HCT116 (cell line): ENCODE measurements around the gene FNDC5.

ENCODE experiments used
- CEBPB ChIP-seq: IDR thresholded peaks from 2 replicates; pipeline ENCODE4 v1.6.1; 2012; ENCODE audit warnings: low read depth
- ELF1 ChIP-seq: IDR thresholded peaks from 2 replicates; pipeline ENCODE4 v1.6.1; 2012; ENCODE audit warnings: low read depth, borderline replicate concordance
- EZH2 ChIP-seq: fragments of 200-600 bp; sonication (generic); IDR thresholded peaks from 2 replicates; pipeline ENCODE4 v1.6.1; 2017; ENCODE audit warnings: antibody characterized with exemption, mixed run types
- EZH2phosphoT487 ChIP-seq: fragments of 200-600 bp; IDR thresholded peaks from 2 replicates; pipeline ENCODE4 v1.6.1; 2018; ENCODE audit warnings: antibody characterized with exemption, borderline replicate concordance
- JUND ChIP-seq: IDR thresholded peaks from 2 replicates; pipeline ENCODE4 v1.6.1; 2012
- POLR2A ChIP-seq: IDR thresholded peaks from 2 replicates; pipeline ENCODE4 v1.7.0; 2011; ENCODE audit warnings: borderline replicate concordance; ENCODE audit not compliant: insufficient read depth, insufficient read length; ENCODE audit errors: extremely low read depth
- POLR2AphosphoS5 ChIP-seq: IDR thresholded peaks from 2 replicates; pipeline ENCODE4 v1.6.1; 2011; ENCODE audit warnings: mild to moderate bottlenecking, low read depth, low read length, moderate library complexity
- SIN3A ChIP-seq: IDR thresholded peaks from 2 replicates; pipeline ENCODE4 v1.6.1; 2012; ENCODE audit warnings: low read depth
- SP1 ChIP-seq: IDR thresholded peaks from 2 replicates; pipeline ENCODE4 v1.6.1; 2012; ENCODE audit warnings: low read depth
- TCF7L2 ChIP-seq: IDR thresholded peaks from 2 replicates; pipeline ENCODE4 v1.7.0; 2011; ENCODE audit warnings: borderline replicate concordance, inconsistent platforms; ENCODE audit not compliant: insufficient read depth, insufficient read length; ENCODE audit errors: extremely low read depth
- TF ChIP-seq, protein P1 (sequence below): IDR thresholded peaks from 2 replicates; pipeline ENCODE4 v1.6.1; 2011; ENCODE audit warnings: mild to moderate bottlenecking, low read length, moderate library complexity; ENCODE audit not compliant: insufficient replicate concordance; ENCODE audit errors: extremely low read depth
- TF ChIP-seq, protein P2 (sequence below): IDR thresholded peaks from 2 replicates; pipeline ENCODE4 v1.6.1; 2012; ENCODE audit warnings: low read depth
- TF ChIP-seq, protein P3 (sequence below), 3 experiments: fragments of 200-600 bp in 1 of 3; sonication (generic) in 1 of 3; IDR thresholded peaks in 2 of 3; conservative IDR thresholded peaks in 1 of 3; 2 replicates each; pipeline ENCODE4 v1.5.1; 2012 to 2017; ENCODE audit warnings: low read depth in 2 of 3, low read length in 2 of 3, antibody characterized with exemption in 1 of 3, borderline replicate concordance in 1 of 3, control low read depth in 1 of 3, mild to moderate bottlenecking in 1 of 3, mixed read lengths in 1 of 3, mixed run types in 1 of 3, moderate library complexity in 1 of 3; ENCODE audit not compliant: insufficient read depth in 1 of 3

DNA sequence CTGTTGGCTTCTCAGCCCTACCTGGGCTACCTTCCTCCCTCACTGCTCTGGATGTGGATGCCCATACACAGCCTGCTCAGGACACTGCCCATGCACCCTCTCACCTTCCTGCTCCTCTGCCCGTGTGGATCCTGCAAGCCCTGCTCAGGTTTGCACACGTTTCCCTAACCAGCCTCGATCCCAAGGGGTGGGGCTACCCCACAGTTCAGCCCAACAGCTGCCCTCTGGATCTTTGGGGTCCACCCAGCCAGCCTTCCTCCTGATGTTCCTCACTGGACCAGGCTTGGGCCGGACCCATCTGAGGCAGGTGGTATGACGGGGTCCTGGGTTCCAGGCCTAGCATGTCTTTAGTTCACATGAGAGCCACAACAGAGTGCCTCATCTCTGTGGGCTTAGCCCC lies 25.7 kb upstream of the FNDC5 start:
- TF ChIP-seq POLR2AphosphoS5 (no peak), SIN3A (no peak), EZH2 (no peak), SP1 (no peak), CEBPB (no peak), POLR2A (no peak), JUND (no peak), ELF1 (no peak), EZH2phosphoT487 (no peak), TCF7L2 (no peak)
- TF ChIP-seq, protein P1, sequence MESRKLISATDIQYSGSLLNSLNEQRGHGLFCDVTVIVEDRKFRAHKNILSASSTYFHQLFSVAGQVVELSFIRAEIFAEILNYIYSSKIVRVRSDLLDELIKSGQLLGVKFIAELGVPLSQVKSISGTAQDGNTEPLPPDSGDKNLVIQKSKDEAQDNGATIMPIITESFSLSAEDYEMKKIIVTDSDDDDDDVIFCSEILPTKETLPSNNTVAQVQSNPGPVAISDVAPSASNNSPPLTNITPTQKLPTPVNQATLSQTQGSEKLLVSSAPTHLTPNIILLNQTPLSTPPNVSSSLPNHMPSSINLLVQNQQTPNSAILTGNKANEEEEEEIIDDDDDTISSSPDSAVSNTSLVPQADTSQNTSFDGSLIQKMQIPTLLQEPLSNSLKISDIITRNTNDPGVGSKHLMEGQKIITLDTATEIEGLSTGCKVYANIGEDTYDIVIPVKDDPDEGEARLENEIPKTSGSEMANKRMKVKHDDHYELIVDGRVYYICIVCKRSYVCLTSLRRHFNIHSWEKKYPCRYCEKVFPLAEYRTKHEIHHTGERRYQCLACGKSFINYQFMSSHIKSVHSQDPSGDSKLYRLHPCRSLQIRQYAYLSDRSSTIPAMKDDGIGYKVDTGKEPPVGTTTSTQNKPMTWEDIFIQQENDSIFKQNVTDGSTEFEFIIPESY, result no peak
- TF ChIP-seq, protein P2, sequence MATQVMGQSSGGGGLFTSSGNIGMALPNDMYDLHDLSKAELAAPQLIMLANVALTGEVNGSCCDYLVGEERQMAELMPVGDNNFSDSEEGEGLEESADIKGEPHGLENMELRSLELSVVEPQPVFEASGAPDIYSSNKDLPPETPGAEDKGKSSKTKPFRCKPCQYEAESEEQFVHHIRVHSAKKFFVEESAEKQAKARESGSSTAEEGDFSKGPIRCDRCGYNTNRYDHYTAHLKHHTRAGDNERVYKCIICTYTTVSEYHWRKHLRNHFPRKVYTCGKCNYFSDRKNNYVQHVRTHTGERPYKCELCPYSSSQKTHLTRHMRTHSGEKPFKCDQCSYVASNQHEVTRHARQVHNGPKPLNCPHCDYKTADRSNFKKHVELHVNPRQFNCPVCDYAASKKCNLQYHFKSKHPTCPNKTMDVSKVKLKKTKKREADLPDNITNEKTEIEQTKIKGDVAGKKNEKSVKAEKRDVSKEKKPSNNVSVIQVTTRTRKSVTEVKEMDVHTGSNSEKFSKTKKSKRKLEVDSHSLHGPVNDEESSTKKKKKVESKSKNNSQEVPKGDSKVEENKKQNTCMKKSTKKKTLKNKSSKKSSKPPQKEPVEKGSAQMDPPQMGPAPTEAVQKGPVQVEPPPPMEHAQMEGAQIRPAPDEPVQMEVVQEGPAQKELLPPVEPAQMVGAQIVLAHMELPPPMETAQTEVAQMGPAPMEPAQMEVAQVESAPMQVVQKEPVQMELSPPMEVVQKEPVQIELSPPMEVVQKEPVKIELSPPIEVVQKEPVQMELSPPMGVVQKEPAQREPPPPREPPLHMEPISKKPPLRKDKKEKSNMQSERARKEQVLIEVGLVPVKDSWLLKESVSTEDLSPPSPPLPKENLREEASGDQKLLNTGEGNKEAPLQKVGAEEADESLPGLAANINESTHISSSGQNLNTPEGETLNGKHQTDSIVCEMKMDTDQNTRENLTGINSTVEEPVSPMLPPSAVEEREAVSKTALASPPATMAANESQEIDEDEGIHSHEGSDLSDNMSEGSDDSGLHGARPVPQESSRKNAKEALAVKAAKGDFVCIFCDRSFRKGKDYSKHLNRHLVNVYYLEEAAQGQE, result no peak
- TF ChIP-seq, protein P3, sequence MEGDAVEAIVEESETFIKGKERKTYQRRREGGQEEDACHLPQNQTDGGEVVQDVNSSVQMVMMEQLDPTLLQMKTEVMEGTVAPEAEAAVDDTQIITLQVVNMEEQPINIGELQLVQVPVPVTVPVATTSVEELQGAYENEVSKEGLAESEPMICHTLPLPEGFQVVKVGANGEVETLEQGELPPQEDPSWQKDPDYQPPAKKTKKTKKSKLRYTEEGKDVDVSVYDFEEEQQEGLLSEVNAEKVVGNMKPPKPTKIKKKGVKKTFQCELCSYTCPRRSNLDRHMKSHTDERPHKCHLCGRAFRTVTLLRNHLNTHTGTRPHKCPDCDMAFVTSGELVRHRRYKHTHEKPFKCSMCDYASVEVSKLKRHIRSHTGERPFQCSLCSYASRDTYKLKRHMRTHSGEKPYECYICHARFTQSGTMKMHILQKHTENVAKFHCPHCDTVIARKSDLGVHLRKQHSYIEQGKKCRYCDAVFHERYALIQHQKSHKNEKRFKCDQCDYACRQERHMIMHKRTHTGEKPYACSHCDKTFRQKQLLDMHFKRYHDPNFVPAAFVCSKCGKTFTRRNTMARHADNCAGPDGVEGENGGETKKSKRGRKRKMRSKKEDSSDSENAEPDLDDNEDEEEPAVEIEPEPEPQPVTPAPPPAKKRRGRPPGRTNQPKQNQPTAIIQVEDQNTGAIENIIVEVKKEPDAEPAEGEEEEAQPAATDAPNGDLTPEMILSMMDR (IDR thresholded peaks at IDR 0.05 in 2 of 3, conservative IDR thresholded peaks at IDR 0.05 in 1 of 3; ENCODE audit: borderline replicate concordance in 1 of 3, insufficient read depth in 1 of 3, low read depth in 2 of 3, low read length in 2 of 3), result no peak
